HL-60/S4 (cell line): ENCODE data around the gene HDDC2.

Experiments
- in situ Hi-C: fragments of 300-500 bp; cut with MboI; formaldehyde crosslinking; loops from 2 replicates; pipeline ENCODE4 v1.14.3; 2022; ENCODE audit warnings: low sequenced_read_pairs

The HDDC2 gene

GRCh38 chr6:125271486-125272159 is 30.1 kb downstream of the HDDC2 start:
- in situ Hi-C loops = no loop called here

GRCh38 chr6:125270380-125270779 is 31.4 kb downstream of the HDDC2 start:
- in situ Hi-C loops = no loop called here

- in situ Hi-C loops = no loop called here
These were observed 32.3 kb downstream of the HDDC2 start for GRCh38 chr6:125269328-125269985.

- in situ Hi-C loops = no loop called here
These were observed 33.0 kb downstream of the HDDC2 start for GRCh38 chr6:125268765-125269164.

GRCh38 chr6:125267806-125268523 is 33.8 kb downstream of the HDDC2 start:
- in situ Hi-C loops = no loop called here

- in situ Hi-C loops = no loop called here
These were observed 37.3 kb downstream of the HDDC2 start for GRCh38 chr6:125264476-125264875.

GRCh38 chr6:125262016-125263013 is 39.5 kb downstream of the HDDC2 start:
- in situ Hi-C loops = no loop called here

- in situ Hi-C loops = no loop called here
These were observed 42.4 kb downstream of the HDDC2 start for GRCh38 chr6:125259354-125259736.

- in situ Hi-C loops = no loop called here
These were observed 43.0 kb downstream of the HDDC2 start for GRCh38 chr6:125258651-125259353.

- in situ Hi-C loops = no loop called here
These were observed 44.4 kb downstream of the HDDC2 start for GRCh38 chr6:125257351-125257750.

GRCh38 chr6:125255201-125255600 is 46.6 kb downstream of the HDDC2 start:
- in situ Hi-C loops = no loop called here

GRCh38 chr6:125254321-125254720 is 47.4 kb downstream of the HDDC2 start:
- in situ Hi-C loops = no loop called here

GRCh38 chr6:125253881-125254280 is 47.9 kb downstream of the HDDC2 start:
- in situ Hi-C loops = no loop called here

GRCh38 chr6:125252891-125253290 is 48.9 kb downstream of the HDDC2 start:
- in situ Hi-C loops = no loop called here

- in situ Hi-C loops = no loop called here
These were observed 50.1 kb downstream of the HDDC2 start for GRCh38 chr6:125251516-125252220.

- in situ Hi-C loops = no loop called here
These were observed 51.3 kb downstream of the HDDC2 start for GRCh38 chr6:125250511-125250910.

GRCh38 chr6:125248136-125248535 is 53.6 kb downstream of the HDDC2 start:
- in situ Hi-C loops = no loop called here

GRCh38 chr6:125246566-125246965 is 55.2 kb downstream of the HDDC2 start:
- in situ Hi-C loops = no loop called here

- in situ Hi-C loops = no loop called here
These were observed 56.1 kb downstream of the HDDC2 start for GRCh38 chr6:125245523-125246264.
